Neural cell (in vitro differentiated cells): Measurements from ENCODE around the gene MTRFR. TPM values are rescaled to one million over a fixed set of nuclear protein-coding genes. Genes with fewer than 3 reads are reported as not detected.

Source experiments
- H2AFZ ChIP-seq: fragments of 200-600, 300-800 bp; sonication (generic), shearing (Covaris generic); 2 replicates; pipeline ENCODE4 v1.6.0; 2014; ENCODE audit warnings: low read depth, mild to moderate bottlenecking, antibody characterized with exemption, low read length, moderate library complexity
- H3F3A ChIP-seq: fragments of 200-600 bp; shearing (Covaris generic); 2 replicates; pipeline ENCODE4 v1.6.1; 2016; ENCODE audit warnings: mild to moderate bottlenecking, moderate library complexity, mixed read lengths, antibody characterized with exemption, low read length; ENCODE audit not compliant: insufficient read depth, poor library complexity, severe bottlenecking
- H3K27ac ChIP-seq: fragments of 200-600, 300-800 bp; sonication (generic), shearing (Covaris generic); 2 replicates; pipeline ENCODE4 v1.5.1; 2014; ENCODE audit warnings: mild to moderate bottlenecking, low read length, moderate library complexity
- H3K27me3 ChIP-seq: fragments of 300-800, 200-600 bp; sonication (generic), shearing (Covaris generic); 2 replicates; pipeline ENCODE4 v1.6.0; 2014; ENCODE audit warnings: mild to moderate bottlenecking, low read depth, low read length, moderate library complexity; ENCODE audit not compliant: insufficient read depth
- H3K36me3 ChIP-seq: fragments of 300-800, 200-600 bp; sonication (generic), shearing (Covaris generic); 2 replicates; pipeline ENCODE4 v1.5.1; 2014; ENCODE audit warnings: mild to moderate bottlenecking, antibody characterized with exemption, low read length, moderate library complexity; ENCODE audit not compliant: insufficient read depth
- H3K4me2 ChIP-seq: fragments of 300-800, 200-600 bp; sonication (generic), shearing (Covaris generic); 2 replicates; pipeline ENCODE4 v1.6.0; 2014; ENCODE audit warnings: mild to moderate bottlenecking, low read length
- H3K4me3 ChIP-seq: fragments of 300-800, 200-600 bp; sonication (generic), shearing (Covaris generic); 2 replicates; pipeline ENCODE4 v1.5.1; 2014; ENCODE audit warnings: mild to moderate bottlenecking, low read length, moderate library complexity
- H3K79me2 ChIP-seq: fragments of 200-600 bp; shearing (Covaris generic); replicated peaks from 2 replicates; pipeline ENCODE4 v1.6.0; 2014; ENCODE audit warnings: mild to moderate bottlenecking, low read length, moderate library complexity; ENCODE audit not compliant: insufficient read depth
- H3K9ac ChIP-seq: fragments of 300-800, 200-600 bp; sonication (generic), shearing (Covaris generic); 2 replicates; pipeline ENCODE4 v1.6.1; 2016; ENCODE audit warnings: mild to moderate bottlenecking, low read length, mixed read lengths
- H3K9me2 ChIP-seq: fragments of 200-600 bp; shearing (Covaris generic); 2 replicates; pipeline ENCODE4 v1.6.1; 2016; ENCODE audit warnings: mild to moderate bottlenecking, low read length, mixed read lengths; ENCODE audit not compliant: insufficient read depth
- H3K9me3 ChIP-seq: fragments of 200-600, 300-800 bp; sonication (generic), shearing (Covaris generic); 2 replicates; pipeline ENCODE4 v1.6.1; 2016; ENCODE audit warnings: mild to moderate bottlenecking, mixed run types, low read length, moderate library complexity, mixed read lengths
- H4K20me1 ChIP-seq: fragments of 200-600 bp; shearing (Covaris generic); 2 replicates; pipeline ENCODE4 v1.6.1; 2016; ENCODE audit warnings: mild to moderate bottlenecking, mixed run types; ENCODE audit not compliant: insufficient read depth
- EP300 ChIP-seq: fragments of 450-650 bp; conservative IDR thresholded peaks from 2 replicates; pipeline ENCODE4 v1.6.1; 2014; ENCODE audit warnings: antibody characterized with exemption, mild to moderate bottlenecking, moderate library complexity; ENCODE audit not compliant: poor library complexity, severe bottlenecking
- EZH2 ChIP-seq: fragments of 200-600, 300-800 bp; shearing (Covaris generic), sonication (generic); IDR thresholded peaks from 2 replicates; pipeline ENCODE4 v1.6.1; 2014; ENCODE audit warnings: antibody characterized with exemption, low read length, borderline replicate concordance, mild to moderate bottlenecking; ENCODE audit not compliant: insufficient read depth, poor library complexity, severe bottlenecking
- MXI1 ChIP-seq: fragments of 450-650 bp; conservative IDR thresholded peaks from 2 replicates; pipeline ENCODE4 v1.6.1; 2014; ENCODE audit warnings: antibody characterized with exemption, mild to moderate bottlenecking; ENCODE audit not compliant: poor library complexity, severe bottlenecking
- POLR2AphosphoS5 ChIP-seq: IDR thresholded peaks from 2 replicates; pipeline ENCODE4 v1.6.1; 2012
- RAD21 ChIP-seq: fragments of 450-650 bp; conservative IDR thresholded peaks from 2 replicates; pipeline ENCODE4 v1.6.1; 2014; ENCODE audit warnings: antibody characterized with exemption, mild to moderate bottlenecking, moderate library complexity
- SMC3 ChIP-seq: fragments of 450-650 bp; conservative IDR thresholded peaks from 2 replicates; pipeline ENCODE4 v1.6.1; 2014; ENCODE audit warnings: antibody characterized with exemption, mild to moderate bottlenecking, moderate library complexity; ENCODE audit not compliant: poor library complexity
- TAF1 ChIP-seq: IDR thresholded peaks from 2 replicates; pipeline ENCODE4 v1.6.1; 2012; ENCODE audit warnings: low read depth
- polyA plus RNA-seq: library from polyadenylated mRNA; depleted of rRNA; stranded (reverse); fragments of >200 nt; gene quantifications from 2 replicates; pipeline ENCODE4 v1.2.3, GENCODE V29; 2014
- TF ChIP-seq, protein P1 (sequence below): fragments of 450-650 bp; IDR thresholded peaks from 2 replicates; pipeline ENCODE4 v1.5.1; 2014; ENCODE audit warnings: antibody characterized with exemption, mild to moderate bottlenecking, moderate library complexity; ENCODE audit not compliant: poor library complexity, severe bottlenecking
- TF ChIP-seq, protein P2 (sequence below): IDR thresholded peaks from 2 replicates; pipeline ENCODE4 v1.6.1; 2012; ENCODE audit warnings: borderline replicate concordance

Gene MTRFR
- polyA plus RNA-seq, 1 donor from 2014 or later: 30.0 TPM

DNA sequence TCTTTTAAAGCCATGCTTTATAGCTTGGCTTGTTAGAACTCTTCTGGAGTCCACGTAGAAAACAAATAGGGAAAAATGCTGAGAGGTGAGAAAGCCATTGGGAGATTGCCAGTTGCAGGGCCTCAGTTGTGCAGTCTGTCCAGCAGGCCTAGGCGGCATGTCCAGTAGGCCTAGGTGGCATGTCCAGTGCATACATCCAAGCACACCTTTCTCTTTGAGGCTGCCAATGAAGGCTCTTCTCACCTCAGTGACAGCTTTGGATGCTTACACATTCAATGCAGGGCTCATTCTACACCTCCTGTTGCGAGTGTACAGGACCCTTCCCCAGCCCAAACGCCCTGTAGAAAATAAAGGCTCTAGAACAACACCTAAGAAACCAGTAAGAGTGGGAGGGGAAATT is 25.4 kb downstream of the MTRFR start:
- Histone ChIP-seq H3K79me2 (no peaks in the 10 kb centered on the region), H3K9me2 (no peaks in the 10 kb centered on the region), H3K4me3 (no peak overlapping the region), H4K20me1 (no peaks in the 10 kb centered on the region), H3K27ac (no peak overlapping the region), H3K36me3 (no peaks in the 10 kb centered on the region), H3K9me3 (no peaks in the 10 kb centered on the region), H3K4me2 (no peak overlapping the region), H3F3A (no peaks in the 10 kb centered on the region), H3K9ac (no peak overlapping the region), H2AFZ (no peak overlapping the region), H3K27me3 (no peaks in the 10 kb centered on the region)
- TF ChIP-seq MXI1: no peak
- TF ChIP-seq RAD21: no peak
- TF ChIP-seq, protein P1, sequence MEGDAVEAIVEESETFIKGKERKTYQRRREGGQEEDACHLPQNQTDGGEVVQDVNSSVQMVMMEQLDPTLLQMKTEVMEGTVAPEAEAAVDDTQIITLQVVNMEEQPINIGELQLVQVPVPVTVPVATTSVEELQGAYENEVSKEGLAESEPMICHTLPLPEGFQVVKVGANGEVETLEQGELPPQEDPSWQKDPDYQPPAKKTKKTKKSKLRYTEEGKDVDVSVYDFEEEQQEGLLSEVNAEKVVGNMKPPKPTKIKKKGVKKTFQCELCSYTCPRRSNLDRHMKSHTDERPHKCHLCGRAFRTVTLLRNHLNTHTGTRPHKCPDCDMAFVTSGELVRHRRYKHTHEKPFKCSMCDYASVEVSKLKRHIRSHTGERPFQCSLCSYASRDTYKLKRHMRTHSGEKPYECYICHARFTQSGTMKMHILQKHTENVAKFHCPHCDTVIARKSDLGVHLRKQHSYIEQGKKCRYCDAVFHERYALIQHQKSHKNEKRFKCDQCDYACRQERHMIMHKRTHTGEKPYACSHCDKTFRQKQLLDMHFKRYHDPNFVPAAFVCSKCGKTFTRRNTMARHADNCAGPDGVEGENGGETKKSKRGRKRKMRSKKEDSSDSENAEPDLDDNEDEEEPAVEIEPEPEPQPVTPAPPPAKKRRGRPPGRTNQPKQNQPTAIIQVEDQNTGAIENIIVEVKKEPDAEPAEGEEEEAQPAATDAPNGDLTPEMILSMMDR: no peak
- no peak for TF ChIP-seq SMC3
- TF ChIP-seq EP300: no peak
- TF ChIP-seq, protein P2, sequence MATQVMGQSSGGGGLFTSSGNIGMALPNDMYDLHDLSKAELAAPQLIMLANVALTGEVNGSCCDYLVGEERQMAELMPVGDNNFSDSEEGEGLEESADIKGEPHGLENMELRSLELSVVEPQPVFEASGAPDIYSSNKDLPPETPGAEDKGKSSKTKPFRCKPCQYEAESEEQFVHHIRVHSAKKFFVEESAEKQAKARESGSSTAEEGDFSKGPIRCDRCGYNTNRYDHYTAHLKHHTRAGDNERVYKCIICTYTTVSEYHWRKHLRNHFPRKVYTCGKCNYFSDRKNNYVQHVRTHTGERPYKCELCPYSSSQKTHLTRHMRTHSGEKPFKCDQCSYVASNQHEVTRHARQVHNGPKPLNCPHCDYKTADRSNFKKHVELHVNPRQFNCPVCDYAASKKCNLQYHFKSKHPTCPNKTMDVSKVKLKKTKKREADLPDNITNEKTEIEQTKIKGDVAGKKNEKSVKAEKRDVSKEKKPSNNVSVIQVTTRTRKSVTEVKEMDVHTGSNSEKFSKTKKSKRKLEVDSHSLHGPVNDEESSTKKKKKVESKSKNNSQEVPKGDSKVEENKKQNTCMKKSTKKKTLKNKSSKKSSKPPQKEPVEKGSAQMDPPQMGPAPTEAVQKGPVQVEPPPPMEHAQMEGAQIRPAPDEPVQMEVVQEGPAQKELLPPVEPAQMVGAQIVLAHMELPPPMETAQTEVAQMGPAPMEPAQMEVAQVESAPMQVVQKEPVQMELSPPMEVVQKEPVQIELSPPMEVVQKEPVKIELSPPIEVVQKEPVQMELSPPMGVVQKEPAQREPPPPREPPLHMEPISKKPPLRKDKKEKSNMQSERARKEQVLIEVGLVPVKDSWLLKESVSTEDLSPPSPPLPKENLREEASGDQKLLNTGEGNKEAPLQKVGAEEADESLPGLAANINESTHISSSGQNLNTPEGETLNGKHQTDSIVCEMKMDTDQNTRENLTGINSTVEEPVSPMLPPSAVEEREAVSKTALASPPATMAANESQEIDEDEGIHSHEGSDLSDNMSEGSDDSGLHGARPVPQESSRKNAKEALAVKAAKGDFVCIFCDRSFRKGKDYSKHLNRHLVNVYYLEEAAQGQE: no peak
- TF ChIP-seq TAF1: no peak
- no peak for TF ChIP-seq POLR2AphosphoS5
- TF ChIP-seq EZH2: no peak

DNA sequence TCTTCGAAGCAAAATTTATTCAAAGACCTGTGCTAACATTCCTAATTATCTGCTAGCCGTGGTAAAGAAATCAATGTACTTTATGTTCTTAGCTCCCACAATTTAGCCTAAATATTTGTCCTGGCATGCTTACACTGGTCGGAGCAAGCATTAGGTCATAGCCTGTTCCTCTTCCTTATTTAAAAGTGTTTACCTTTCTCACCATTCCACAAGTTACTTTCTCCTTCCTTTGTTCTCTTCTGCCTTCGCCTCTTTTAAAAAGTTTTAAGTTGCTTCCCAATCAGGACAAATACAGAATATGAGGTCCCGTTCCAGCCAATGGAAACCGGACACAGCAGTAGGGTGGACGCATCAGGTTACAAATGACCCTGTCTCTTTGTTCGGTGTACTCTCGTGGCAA is 26.8 kb downstream of the MTRFR start:
- H4K20me1 ChIP-seq: no peaks in the 10 kb centered on the region
- no peak overlapping the region for H3K27ac ChIP-seq
- no peaks in the 10 kb centered on the region for H3K9me3 ChIP-seq
- no peak overlapping the region for H3K4me2 ChIP-seq
- H3K4me3 ChIP-seq: no peak overlapping the region
- H3K9ac ChIP-seq: no peak overlapping the region
- H3K79me2 ChIP-seq: no peaks in the 10 kb centered on the region
- H3K36me3 ChIP-seq: no peaks in the 10 kb centered on the region
- H3K9me2 ChIP-seq: no peaks in the 10 kb centered on the region
- H2AFZ ChIP-seq: no peak overlapping the region
- TF ChIP-seq, protein P1: no peak
- TF ChIP-seq EP300 (no peak), EZH2 (no peak), POLR2AphosphoS5 (no peak)
- H3F3A ChIP-seq: no peaks in the 10 kb centered on the region
- H3K27me3 ChIP-seq: no peaks in the 10 kb centered on the region
